A549 (cell line): ENCODE results near the gene KDM4D. TPM values are rescaled to one million over a fixed set of nuclear protein-coding genes. Genes with fewer than 3 reads are reported as not detected.

Experiments used
- ATAC-seq, 2 experiments: fragments of 200-7000 bp in 1 of 2; fragments of >200 bp in 1 of 2; cut with Nextera tagmentation in 1 of 2; cut with Tn5 transposase in 1 of 2; 3 replicates each; pipeline versions ENCODE4 v1.8.0 to v1.9.1; 2018 to 2020; ENCODE audit warnings: mild to moderate bottlenecking in 1 of 2, moderate library complexity in 1 of 2
- CTCF ChIA-PET: fragments of 300-600 bp; sonication (Branson Sonifier 250); formaldehyde crosslinking; extraction: SDS; loops from one replicate; lab custom pipeline; 2021; ENCODE audit warnings: antibody characterized with exemption, inconsistent platforms; lab: Yijun Ruan, JAX
- POLR2A ChIA-PET: fragments of 350-600 bp; formaldehyde crosslinking; extraction: SDS; loops from one replicate; lab custom pipeline; 2021; ENCODE audit warnings: antibody characterized with exemption, inconsistent platforms; lab: Yijun Ruan, JAX
- DNase-seq, 2 experiments: peaks; one replicate each; pipeline versions ENCODE4 v3.0.0 to v3.0.0-alpha.2; 2011 to 2016; ENCODE audit warnings: low read depth in 1 of 2, low spot score in 1 of 2
- FAIRE-seq: peaks from 2 replicates; lab custom pipeline; 2011; peaks lifted over from hg19 to GRCh38; lab: Jason Lieb, UNC
- H3K27ac ChIP-seq, 2 experiments: fragments of >200 bp; sonication (Bioruptor Twin); formaldehyde crosslinking; 3 replicates each; pipeline ENCODE4 v1.5.1; 2016 to 2017
- H3K4me1 ChIP-seq: fragments of >200 bp; sonication (Bioruptor Twin); formaldehyde crosslinking; 3 replicates; pipeline ENCODE4 v1.6.1; 2016
- H3K4me2 ChIP-seq: fragments of >200 bp; sonication (Bioruptor Twin); formaldehyde crosslinking; 3 replicates; pipeline ENCODE4 v1.6.1; 2016
- H3K4me3 ChIP-seq: fragments of >200 bp; sonication (Bioruptor Twin); formaldehyde crosslinking; 3 replicates; pipeline ENCODE4 v1.5.1; 2016
- H3K9me3 ChIP-seq: fragments of >200 bp; sonication (Bioruptor Twin); formaldehyde crosslinking; 3 replicates; pipeline ENCODE4 v1.6.1; 2016
- ATOH8 ChIP-seq: fragments of 250-450 bp; sonication (Bioruptor Pico); IDR thresholded peaks from 2 replicates; pipeline ENCODE4 v1.5.0; 2020; ENCODE audit warnings: low read depth, mild to moderate bottlenecking, moderate library complexity
- BCL3 ChIP-seq: fragments of >200 bp; sonication (Bioruptor Twin); formaldehyde crosslinking; IDR thresholded peaks from 3 replicates; pipeline ENCODE4 v1.6.1; 2016
- CBX8 ChIP-seq: fragments of 200-600 bp; sonication (generic); IDR thresholded peaks from 2 replicates; pipeline ENCODE4 v1.6.1; 2016
- CEBPB ChIP-seq, 2 experiments: fragments of >200 bp in 1 of 2; sonication (Bioruptor Twin) in 1 of 2; formaldehyde crosslinking in 1 of 2; IDR thresholded peaks; 2 replicates each; pipeline ENCODE4 v1.6.1; 2012 to 2016
- CHD2 ChIP-seq: fragments of 150-350 bp; IDR thresholded peaks from 2 replicates; pipeline ENCODE4 v1.6.1; 2014; ENCODE audit warnings: low read length; ENCODE audit not compliant: partially characterized antibody
- E2F6 ChIP-seq: IDR thresholded peaks from 2 replicates; pipeline ENCODE4 v1.6.1; 2012; ENCODE audit warnings: low read depth, borderline replicate concordance
- EHMT2 ChIP-seq: fragments of 200-600 bp; sonication (generic); IDR thresholded peaks from 2 replicates; pipeline ENCODE4 v1.6.1; 2016; ENCODE audit warnings: antibody characterized with exemption, low read depth, mild to moderate bottlenecking, moderate library complexity
- ELK1 ChIP-seq: fragments of 150-350 bp; IDR thresholded peaks from 2 replicates; pipeline ENCODE4 v1.6.1; 2014; ENCODE audit warnings: low read depth, mild to moderate bottlenecking, low read length
- FOSB ChIP-seq: fragments of 250-450 bp; sonication (Bioruptor Pico); IDR thresholded peaks from 2 replicates; pipeline ENCODE4 v1.5.0; 2020; ENCODE audit warnings: mild to moderate bottlenecking, moderate library complexity
- HES2 ChIP-seq: fragments of >200 bp; sonication (Bioruptor Twin); formaldehyde crosslinking; IDR thresholded peaks from 2 replicates; pipeline ENCODE4 v1.6.1; 2016
- JUN ChIP-seq, 2 experiments: fragments of >200 bp; sonication (Bioruptor Twin); formaldehyde crosslinking; IDR thresholded peaks; 2 replicates in 1 of 2; 3 replicates in 1 of 2; pipeline ENCODE4 v1.6.1; 2016 to 2017
- MAZ ChIP-seq: fragments of 150-350 bp; IDR thresholded peaks from 2 replicates; pipeline ENCODE4 v1.6.1; 2014; ENCODE audit warnings: antibody characterized with exemption, low read depth, low read length, borderline replicate concordance
- NFE2L2 ChIP-seq: fragments of 150-350 bp; conservative IDR thresholded peaks from 2 replicates; pipeline ENCODE4 v1.6.1; 2014; ENCODE audit warnings: low read length
- NPAS2 ChIP-seq: fragments of 250-450 bp; sonication (Bioruptor Pico); IDR thresholded peaks from 2 replicates; pipeline ENCODE4 v1.8.0; 2022; ENCODE audit warnings: mild to moderate bottlenecking, moderate library complexity, borderline replicate concordance
- POLR2AphosphoS2 ChIP-seq: conservative IDR thresholded peaks from 2 replicates; pipeline ENCODE4 v1.6.1; 2012; ENCODE audit warnings: low read length, improper control_type of control experiment, inconsistent platforms
- RAD21 ChIP-seq, 2 experiments: fragments of >200 bp in 1 of 2; sonication (Bioruptor Twin) in 1 of 2; formaldehyde crosslinking in 1 of 2; IDR thresholded peaks in 1 of 2; conservative IDR thresholded peaks in 1 of 2; 2 replicates in 1 of 2; 3 replicates in 1 of 2; pipeline ENCODE4 v1.6.1; 2012 to 2018; ENCODE audit warnings: inconsistent platforms in 1 of 2
- RARB ChIP-seq: fragments of 250-450 bp; sonication (Bioruptor Pico); IDR thresholded peaks from 2 replicates; pipeline ENCODE4 v1.8.0; 2021; ENCODE audit warnings: mild to moderate bottlenecking, moderate library complexity
- RCOR1 ChIP-seq: fragments of 150-350 bp; IDR thresholded peaks from 2 replicates; pipeline ENCODE4 v1.6.1; 2014; ENCODE audit warnings: antibody characterized with exemption, low read length, low read depth
- RNF2 ChIP-seq: fragments of 200-600 bp; sonication (generic); IDR thresholded peaks from 2 replicates; pipeline ENCODE4 v1.6.1; 2016; ENCODE audit warnings: low read depth, mild to moderate bottlenecking, antibody characterized with exemption, moderate library complexity, borderline replicate concordance
- SREBF2 ChIP-seq: fragments of 450-650 bp; IDR thresholded peaks from 2 replicates; pipeline ENCODE4 v1.6.1; 2014; ENCODE audit warnings: mild to moderate bottlenecking, moderate library complexity
- USF2 ChIP-seq: fragments of 450-650 bp; IDR thresholded peaks from 2 replicates; pipeline ENCODE4 v1.6.1; 2014; ENCODE audit warnings: antibody characterized with exemption
- ZNF302 ChIP-seq: fragments of 250-450 bp; sonication (Bioruptor Pico); IDR thresholded peaks from 2 replicates; pipeline ENCODE4 v1.9.0; 2021; ENCODE audit warnings: inconsistent platforms, mild to moderate bottlenecking, moderate library complexity
- WGBS: methylation state at CpG from one replicate; pipeline ENCODE4 v1.1.6; 2017; ENCODE audit errors: missing lambda C conversion rate; 5-methylcytosine and 5-hydroxymethylcytosine counted together
- polyA plus RNA-seq, 4 experiments: library from polyadenylated mRNA; depleted of rRNA in 3 of 4; stranded (reverse); fragments of >200 nt; fragmentation: RNase III in 1 of 4; extraction: RNeasy Plus Mini Kit Qiagen cat#74134 plus additional on column Dnase treatment in 1 of 4; gene quantifications; 2 replicates in 3 of 4; 3 replicates in 1 of 4; pipeline ENCODE4 v1.2.3, GENCODE V29; 2011 to 2017

Gene KDM4D
- polyA plus RNA-seq, 2 of the 4 experiments (the other 2 are of a cell fraction), result 0.58 to 1.1 TPM

GRCh38 chr11:94954753-94955152, 18.8 kb upstream of the KDM4D start:
- POLR2A ChIA-PET, result no interaction called here
- CTCF ChIA-PET, result interaction anchor here (1.4 kb wide), 1 partner anchor 331 kb away, joined by 3 read pairs; no protein-coding TSS in a partner anchor
- FAIRE-seq, result no peak

GRCh38 chr11:94956963-94957362, 16.5 kb upstream of the KDM4D start:
- H3K4me1 ChIP-seq, result no peaks in the 10 kb centered on the region
- WGBS, result 63% methylated on average over 4 of the region's 4 CpGs
- POLR2A ChIA-PET, result no interaction called here
- DNase-seq (no peak), FAIRE-seq (no peak), ATAC-seq (no peak)
- TF ChIP-seq SREBF2, result no peak
- no peak for TF ChIP-seq NFE2L2
- no peak for TF ChIP-seq FOSB (CRISPR knock-in tag)
- no peak for TF ChIP-seq ATOH8 (CRISPR knock-in tag)
- no peak for TF ChIP-seq CBX8
- TF ChIP-seq CHD2, result no peak
- TF ChIP-seq ZNF302, result no peak
- no peak for TF ChIP-seq RCOR1
- TF ChIP-seq BCL3, result no peak
- no peak for TF ChIP-seq RNF2
- no peak for TF ChIP-seq ELK1
- TF ChIP-seq USF2, result no peak
- H3K9me3 ChIP-seq, result no peaks in the 10 kb centered on the region
- H3K4me2 ChIP-seq, result no peak overlapping the region
- CTCF ChIA-PET, result interaction anchor here (1.3 to 1.5 kb wide), 2 partner anchors 11 to 84 kb away, joined by 3 to 5 read pairs; no protein-coding TSS in a partner anchor
- no peak overlapping the region for H3K4me3 ChIP-seq
- H3K27ac ChIP-seq, result no peak overlapping the region

More at GRCh38 chr11:94954753-94955152, 18.8 kb upstream of the KDM4D start:
- DNase-seq (no peak), ATAC-seq (no peak)
- Histone ChIP-seq H3K4me1 (no peaks in the 10 kb centered on the region), H3K4me3 (no peak overlapping the region), H3K9me3 (no peaks in the 10 kb centered on the region), H3K27ac (no peak overlapping the region), H3K4me2 (no peak overlapping the region)
- no peak for TF ChIP-seq JUN (IDR thresholded peaks at IDR 0.05)
- TF ChIP-seq ELK1, result no peak
- no peak for TF ChIP-seq POLR2AphosphoS2
- no peak for TF ChIP-seq HES2
- no peak for TF ChIP-seq RAD21 (conservative IDR thresholded peaks at IDR 0.05 in 1 of 2, IDR thresholded peaks at IDR 0.05 in 1 of 2)
- no peak for TF ChIP-seq CEBPB (IDR thresholded peaks at IDR 0.05)
- no peak for TF ChIP-seq RARB
- no peak for TF ChIP-seq EHMT2
- no peak for TF ChIP-seq E2F6
- TF ChIP-seq MAZ, result no peak
- no peak for TF ChIP-seq NPAS2
- TF ChIP-seq BCL3, result no peak
- WGBS, result 94% methylated on average over 1 of the region's 1 CpG
